NK-92 (cell line): Measurements from ENCODE around the gene CEBPE.

Experiments used
- DNase-seq: peaks from one replicate; lab custom pipeline; 2025; ENCODE audit not compliant: unreplicated experiment; lab: John Stamatoyannopoulos, UW

CEBPE gene

DNA sequence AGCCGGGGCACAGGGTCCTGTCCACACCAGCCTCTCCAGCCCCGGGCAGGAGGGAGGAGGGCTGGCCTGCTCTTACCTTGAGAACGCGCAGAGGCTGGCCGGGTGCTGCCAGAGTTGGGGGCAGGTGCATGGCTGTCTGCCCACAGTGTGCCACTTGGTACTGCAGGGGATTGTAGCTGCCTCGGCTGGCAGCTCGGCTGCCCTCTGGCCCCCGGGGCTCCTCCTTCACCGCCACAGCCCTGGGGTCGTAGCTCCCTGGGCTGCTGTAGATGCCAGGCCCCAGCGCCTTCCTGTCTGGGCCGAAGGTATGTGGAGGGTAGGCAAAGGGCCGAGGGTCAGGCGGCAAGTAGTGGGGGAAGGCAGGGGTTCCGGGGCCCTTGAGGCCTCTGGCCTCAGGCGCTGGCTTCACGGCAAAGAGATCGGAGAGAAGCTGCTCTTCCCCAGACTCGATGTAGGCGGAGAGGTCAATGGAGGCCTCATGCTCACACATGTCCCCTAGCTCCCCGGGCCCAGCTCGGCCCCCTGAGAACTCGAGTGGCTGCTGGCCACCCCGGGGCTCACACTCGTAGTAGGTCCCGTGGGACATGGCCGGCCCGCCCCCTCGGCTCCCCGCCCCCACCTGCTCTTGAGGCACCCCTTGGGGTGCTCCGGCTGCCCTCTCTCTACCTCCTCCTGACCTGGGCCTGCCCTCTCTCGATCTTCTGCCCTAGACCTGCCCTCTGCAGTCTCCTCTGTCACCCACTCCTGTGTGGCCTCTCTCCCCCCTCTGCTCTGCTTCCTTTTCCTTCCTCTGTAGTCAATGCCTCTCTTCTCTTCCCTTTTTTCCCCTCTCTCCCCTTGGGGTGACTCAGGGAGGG lies at the start of gene CEBPE:
Gene CEBPE, minus strand, starts transcription at position 750 of the 857 bp plus-strand sequence. Its CDS starts 164 bp downstream, at position 586.
- no peak for DNase-seq

DNA sequence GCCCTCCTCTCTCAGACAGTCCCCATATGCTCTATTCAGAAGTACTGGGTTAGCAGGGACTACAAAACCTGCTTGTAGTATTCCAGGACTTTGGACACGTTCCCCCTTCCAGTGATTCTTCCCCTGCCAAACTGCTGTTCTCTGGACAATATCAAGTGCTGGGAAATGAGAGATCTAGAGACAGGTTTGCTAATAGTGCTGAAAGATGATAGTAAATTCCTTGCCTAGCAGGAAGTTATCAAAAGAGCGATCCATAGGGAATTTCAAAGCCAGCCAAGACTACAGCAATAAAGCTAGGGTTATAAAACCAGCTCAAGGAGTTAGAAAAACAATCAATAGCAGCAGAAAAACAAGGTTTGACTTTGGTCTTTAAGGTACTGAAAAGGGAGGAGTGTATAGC lies 49.2 kb upstream of the CEBPE start:
- DNase-seq, result no peak

DNA sequence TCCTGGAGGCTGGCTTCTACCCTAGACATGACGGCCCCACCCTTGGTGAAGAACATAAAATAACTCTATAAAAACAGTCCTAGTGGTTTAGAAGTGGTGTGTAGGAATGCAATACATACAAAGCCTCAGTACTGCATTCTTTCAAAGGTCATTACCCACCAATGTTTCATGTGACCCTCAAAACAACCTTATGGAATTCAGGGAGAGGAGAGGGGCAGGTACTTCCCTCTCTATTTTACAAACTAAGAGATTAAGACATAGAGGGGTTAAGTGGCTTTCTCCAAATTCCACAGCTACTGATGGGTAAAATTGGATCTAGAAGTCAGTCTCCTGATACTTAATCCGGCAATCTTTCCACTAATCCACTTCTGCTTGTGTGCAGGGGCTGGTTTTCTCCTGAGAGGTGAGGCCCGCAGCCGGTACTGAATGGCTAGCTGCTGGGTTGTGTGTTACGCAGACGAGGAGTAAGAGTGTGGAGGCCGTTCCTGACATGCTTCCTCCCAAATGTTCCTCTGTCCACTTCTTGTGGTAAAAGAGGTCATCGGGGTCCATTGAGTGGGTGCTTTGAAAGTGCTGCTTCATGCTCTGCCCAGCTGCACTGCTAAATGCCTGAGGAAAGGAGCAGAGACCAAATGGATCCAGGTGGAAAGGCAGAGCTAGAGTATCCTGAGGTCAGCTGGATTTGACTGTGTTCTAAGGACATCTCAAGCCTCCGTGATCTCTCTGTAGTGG lies 48.2 kb upstream of the CEBPE start:
- DNase-seq, result no peak

DNA sequence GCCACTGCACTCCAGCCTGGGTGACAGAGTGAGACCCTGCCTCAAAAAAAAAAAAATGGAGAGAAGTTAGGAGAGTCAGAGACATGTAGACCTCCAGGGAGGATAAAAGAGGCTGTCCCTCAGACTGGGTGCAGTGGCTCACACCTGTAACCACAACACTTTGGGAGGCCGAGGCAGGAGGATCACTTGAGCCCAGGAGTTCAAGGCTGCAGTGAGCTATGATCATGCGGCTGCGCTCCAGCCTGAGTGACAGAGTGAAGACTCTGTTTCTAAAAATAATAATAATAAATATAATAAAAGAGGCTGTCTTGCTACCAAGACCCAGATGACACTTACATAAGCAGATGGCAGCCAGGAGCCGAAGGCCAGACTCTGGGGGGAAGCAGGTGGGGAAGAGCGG lies 45.9 kb upstream of the CEBPE start:
- no peak for DNase-seq

DNA sequence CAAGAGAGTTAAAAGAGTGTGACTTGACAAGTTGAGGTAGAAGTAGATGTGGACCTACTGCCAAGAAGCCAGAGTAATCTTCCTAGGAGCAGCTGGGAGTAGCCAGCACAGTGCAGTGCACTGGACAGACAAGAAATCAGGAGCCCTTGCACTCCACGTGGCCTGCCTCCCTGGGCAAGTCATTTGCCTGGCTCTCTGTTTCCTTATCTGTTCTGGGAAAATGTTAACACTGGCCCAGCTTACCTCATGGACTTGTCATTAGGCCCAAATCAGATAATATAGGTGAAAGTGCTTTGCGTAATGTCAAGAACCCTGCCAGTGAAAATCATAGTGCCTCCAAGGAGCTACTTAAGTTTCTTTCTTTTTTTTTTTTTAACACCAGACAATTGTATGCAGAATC lies 45.2 kb upstream of the CEBPE start:
- DNase-seq, result no peak

DNA sequence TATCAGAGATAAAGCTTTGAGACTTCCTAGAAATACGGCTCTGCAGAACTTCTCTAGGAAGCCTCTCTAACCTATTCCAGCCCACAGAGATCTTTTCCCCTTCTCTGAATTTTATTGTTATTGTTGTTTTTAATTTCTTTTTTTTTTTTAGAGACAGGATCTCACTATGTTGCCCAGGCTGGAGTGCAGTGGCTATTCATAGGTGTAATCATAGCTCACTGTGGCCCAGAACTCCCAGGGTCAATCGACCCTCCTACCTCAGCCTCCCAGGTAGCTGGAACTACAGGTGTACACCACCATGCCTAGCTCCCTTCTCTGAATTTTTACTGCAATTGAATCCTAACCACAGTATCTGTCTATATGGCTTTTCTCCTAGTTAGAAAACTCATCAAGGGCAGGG lies 44.8 kb upstream of the CEBPE start:
- DNase-seq, result no peak

DNA sequence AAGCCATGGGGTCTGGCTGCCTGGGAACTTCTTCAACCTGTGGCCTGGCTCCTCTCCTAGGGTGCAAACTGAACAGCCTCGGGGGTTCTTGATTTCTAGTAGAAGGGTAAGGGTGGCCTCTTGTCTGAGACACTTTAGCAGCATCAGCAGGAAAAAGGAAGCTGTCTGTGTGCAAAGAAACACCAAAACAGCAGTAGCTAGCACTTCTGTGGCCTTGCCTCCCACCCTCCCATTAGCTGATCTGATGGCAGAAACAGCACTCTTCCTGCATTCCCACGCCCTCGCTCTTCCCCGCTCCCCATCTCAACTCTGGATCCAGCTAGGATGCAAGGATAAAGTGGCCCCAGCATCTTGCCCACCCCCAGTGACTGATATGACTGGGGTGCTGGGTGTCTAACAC lies 43.7 kb upstream of the CEBPE start:
- DNase-seq, result no peak

DNA sequence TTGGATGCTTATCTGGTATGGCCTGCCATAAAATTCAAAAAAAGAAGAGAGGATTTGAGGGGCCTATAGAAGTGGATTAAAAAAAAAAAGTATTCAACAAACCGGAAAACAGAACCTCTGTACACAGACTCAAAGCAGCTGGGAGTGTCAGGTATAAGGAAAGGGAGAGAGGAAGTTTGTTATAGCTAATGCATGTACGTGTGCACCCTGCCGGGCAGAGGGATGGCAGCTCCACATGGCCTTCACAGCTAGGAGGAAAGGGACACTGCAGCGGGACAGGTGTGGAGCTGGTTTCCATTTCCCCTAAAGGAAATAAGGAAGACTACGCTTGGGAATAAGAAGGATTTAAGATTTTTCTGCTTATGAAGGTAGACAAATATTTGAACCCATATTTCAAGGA lies 43.0 kb upstream of the CEBPE start:
- no peak for DNase-seq

DNA sequence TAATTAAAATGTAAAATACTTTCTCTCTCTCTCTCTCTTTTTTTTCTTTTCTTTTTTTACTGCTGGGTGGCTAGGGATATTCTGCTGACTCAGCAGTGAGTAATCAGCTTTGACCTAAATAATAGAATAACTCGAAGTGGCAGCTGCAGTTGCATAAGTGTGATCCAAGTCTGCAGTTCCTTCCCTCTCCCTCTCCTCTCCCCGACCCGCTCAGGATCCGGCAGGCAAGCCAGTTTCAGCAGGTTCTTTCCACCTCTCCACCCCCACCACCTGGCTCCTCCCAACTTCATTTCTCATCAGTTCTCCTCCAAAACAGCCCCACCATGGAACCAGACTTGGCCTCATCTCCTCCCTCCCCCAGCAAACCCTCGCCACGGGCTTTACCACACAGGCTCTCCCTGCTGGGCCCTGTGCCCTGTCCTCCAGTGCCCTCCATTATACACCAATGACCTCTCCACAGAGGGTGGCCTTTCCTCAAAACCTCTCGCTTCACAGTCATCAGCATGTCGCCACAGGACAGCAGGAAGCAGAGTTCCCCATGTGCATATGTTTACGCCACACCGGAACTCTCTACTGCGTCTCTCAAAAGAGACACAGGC lies 42.0 kb upstream of the CEBPE start:
- DNase-seq, result no peak

DNA sequence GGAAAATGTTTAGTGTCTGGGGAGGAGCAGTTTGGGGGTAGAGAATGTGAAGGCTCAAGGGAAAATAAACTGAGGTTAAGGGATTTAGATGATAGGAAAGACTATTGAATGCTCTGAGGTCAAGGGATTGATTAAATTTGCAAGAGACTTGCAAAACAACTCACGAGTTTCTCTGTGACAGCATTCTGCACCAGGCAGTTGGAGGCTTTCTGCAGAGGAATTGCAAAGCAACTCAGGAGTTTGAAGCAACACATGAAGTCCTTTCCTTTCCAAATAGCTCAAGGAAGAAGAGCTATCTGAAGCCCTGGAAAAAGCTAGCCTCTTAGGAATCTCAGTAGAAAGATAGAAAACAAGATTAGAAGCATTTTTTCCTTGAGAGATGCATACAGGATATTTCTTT lies 40.5 kb upstream of the CEBPE start:
- DNase-seq, result no peak

DNA sequence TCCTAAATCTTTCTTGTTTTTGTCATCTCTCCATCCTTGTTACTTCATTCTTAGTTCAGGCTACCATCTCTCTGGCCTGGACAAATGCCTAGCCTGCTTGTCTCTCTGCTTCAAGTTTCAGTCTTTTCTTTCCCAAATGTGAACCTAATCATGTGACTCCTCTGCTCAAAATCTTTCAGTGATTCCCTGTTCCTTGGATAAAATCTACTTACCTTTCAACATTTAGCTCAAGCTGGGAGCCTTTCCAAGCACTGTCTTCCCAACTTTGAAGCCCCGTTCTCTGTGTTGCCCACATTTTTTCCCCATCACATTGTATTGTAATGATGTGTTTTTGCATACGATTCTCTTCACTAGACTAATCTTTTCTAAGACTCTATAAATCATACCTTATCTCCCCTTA lies 39.7 kb upstream of the CEBPE start:
- no peak for DNase-seq

DNA sequence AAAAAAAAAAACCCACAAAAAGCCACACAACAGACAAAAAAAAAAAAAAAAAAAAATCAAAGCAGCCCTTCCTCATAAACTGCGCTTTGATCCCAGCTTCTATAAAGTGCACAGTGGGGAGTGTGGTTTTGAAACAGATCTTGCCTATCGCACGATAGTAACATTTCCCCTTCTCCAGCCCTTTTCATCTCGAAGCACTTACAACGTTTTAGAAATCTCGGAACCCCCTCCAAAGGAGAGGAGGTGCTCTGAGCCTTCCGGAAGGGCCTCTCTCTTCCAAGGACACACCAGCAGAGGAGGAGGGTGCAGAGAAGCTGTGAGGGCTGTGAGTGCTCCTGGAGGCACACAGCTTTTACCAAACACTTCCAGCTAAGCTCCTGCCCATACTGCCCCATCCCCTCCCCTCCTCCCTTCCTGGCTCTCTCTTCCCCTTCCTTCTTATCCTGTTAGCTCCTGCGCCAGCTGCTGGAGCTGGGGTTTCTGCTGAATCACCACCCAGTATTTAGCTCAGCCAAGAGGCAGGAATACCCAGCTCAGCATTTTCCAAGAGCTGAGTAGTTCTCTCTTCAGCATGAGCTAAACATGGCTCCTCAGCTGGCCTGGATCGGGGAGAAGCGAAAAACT lies 36.0 kb upstream of the CEBPE start:
- no peak for DNase-seq

DNA sequence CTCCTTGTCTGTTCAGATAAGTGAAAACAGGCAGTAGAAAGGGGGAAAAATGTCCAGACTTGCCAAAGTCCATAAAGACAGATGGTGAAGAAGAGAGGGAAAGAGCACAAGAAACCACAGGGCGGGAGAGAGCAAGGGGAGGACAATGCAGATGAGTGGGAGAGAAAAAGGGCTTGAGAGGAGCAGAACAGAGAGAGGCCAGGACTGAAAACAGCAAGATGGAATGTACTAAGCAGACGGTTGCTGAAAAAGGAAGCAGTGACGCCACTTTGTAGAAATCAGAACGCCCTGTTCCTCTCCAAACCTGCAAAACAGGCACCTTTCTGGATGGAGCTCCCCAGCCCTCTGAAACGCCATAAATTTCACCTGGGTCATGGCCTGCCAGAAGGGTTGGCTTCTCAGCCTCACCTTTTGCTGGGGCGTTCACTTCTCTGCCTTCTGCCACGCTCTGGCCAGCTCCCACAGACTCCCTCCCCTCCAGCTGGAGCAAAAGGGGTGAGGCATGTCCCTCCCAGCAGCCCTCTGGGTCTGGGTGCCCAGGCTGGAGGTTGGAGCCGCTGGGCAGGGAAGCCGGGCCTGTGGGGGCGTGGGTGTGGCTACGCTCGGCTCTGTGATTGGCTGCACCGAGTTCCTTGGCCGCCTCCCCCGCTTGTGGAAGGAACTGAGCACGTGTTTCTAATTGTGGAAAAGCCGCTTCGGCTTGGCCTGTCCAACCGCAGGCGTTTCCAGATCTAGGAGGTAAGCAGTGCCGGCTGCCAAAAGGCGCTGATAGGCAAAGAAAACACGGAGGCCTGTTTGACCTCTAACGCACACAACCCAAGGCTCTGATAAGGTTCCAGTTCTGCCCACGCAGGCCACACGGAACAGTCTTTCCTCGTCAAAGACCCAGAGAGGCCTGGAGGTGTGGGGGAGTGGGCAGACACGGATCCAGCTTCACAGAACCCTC lies 35.1 kb upstream of the CEBPE start:
- no peak for DNase-seq

DNA sequence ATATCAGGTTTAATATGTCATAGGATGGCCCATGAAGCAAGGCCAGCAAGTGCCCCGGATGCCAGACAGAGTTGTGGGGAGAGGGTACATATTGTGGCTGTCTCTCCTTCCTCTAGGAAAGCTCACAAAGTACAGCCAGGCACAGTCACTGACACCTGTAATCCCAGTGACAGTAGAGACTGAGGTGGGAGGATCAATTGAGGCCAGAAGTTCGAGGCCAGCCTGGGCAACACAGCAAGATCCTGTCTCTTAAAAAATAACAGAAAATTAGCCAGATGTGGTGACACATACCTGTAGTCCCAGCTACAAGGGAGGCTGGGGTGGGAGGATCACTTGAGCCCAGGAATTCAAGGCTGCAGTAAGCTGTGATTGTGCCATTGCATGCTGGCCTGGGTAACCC lies 32.3 kb upstream of the CEBPE start:
- no peak for DNase-seq

DNA sequence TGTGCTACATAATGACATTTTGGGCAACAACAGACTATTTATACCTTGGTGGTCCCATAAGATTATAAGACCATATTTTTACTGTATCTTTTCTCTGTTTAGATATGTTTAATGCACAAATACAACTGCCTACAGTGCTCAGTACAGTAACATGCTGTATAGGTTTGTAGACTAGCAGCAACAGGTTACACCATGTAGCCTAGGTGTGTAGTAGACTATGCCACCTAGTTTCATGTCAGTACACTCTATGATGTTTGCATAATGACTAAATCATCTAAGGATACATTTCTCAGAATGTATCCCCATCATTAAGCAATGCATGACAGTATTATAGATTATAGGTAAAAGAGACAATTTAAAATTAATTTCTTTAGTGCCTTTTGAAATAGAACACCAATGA lies 30.7 kb upstream of the CEBPE start:
- no peak for DNase-seq

DNA sequence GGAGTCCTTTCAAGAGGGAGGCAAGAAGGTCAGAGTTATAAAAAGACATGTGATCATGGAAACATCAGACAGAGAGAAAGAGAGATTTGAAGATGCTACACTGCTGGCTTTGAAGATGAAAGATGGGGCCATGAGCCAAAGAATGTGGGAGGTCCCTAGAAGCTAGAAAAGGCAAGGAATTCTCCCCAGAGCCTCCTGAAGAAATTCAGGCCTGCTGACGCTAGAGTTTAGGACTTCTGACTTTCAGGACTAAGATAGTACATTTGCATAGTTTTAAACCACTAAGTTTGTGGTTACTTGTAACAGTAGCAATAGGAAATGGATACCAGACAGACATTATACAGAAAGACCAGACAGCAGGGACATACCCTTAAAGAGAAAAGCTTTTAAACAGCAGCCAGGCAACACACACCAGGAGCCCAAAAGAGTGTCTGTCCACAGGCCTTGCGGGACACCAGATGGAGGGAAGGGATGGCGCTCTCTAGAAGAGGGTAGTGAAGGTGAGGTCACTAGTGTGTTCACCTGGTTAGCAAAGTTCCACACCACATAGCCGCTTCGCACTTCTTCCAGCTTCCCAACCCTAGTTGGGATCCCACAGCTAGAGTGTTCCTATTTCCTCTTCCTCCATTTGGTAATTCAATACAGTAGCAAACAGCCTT lies 29.7 kb upstream of the CEBPE start:
- no peak for DNase-seq

DNA sequence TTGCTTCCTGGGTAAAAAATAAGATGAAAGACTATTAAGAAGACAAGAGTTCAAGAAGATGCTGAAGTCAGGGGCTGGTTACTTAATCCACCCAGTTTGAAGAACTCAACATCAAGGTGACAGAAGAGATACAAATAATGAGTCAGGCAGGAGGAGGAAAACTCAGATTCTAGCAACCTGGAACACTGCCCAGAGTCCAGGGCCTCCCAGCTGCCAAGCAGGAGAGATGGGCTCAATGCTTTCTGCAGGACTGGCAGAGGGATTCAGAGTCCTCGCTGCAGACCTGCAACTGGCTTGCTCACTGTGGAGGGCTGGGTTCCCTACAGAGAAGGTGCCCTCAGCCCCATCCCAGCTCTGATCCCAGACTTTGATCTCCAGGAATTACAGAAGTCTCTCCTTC lies 28.6 kb upstream of the CEBPE start:
- no peak for DNase-seq

DNA sequence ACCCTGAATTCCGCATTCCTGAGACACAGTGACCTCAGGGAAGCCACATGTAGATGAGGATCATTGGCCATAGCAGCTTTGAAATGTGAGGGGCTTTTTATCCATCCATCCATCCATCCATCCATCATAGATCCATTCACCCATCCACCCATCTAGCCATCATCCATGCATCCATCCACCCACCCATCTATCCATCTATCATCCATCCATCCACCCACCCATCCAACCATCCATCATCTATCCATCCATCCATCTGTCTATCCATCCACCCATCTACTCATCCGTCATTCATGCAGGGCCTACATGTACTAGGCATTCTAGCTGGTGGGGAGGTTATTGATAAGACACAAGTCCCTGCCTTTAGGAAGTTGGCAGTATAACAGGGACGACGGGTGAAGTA lies 27.9 kb upstream of the CEBPE start:
- no peak for DNase-seq

DNA sequence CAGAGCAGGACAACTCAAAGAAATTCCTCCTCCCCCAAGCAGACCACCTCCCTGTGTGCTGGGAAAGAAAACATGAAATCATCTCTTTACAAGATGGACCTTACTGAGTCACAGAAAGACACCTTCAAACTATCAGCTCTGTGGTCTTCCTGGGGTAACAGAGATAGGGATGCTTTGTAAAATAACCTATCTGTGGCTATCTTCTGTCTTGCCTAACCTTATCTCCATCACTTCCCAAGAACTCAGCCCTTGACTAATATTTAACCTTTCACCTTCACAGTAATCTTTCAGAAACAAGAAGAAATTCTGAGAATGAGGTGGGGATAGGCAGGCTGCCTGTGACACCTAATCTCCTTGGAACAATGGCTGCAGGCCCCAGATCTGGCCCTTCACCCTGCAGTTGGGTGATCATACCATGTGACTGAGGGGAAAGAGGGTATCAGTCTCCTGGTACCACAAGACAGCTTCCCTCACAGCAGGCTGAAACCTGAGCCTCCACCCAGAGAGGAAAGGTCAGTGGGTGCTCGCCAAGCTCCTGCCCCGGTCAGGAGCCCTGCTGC lies 27.4 kb upstream of the CEBPE start:
- DNase-seq, result no peak
